A549 (cell line): ENCODE data around the gene KIF26A. TPM values are rescaled to one million over a fixed set of nuclear protein-coding genes. Genes with fewer than 3 reads are reported as not detected.

Source experiments
- ATAC-seq, 2 experiments: fragments of 200-7000 bp in 1 of 2; fragments of >200 bp in 1 of 2; cut with Nextera tagmentation in 1 of 2; cut with Tn5 transposase in 1 of 2; 3 replicates each; pipeline versions ENCODE4 v1.8.0 to v1.9.1; 2018 to 2020; ENCODE audit warnings: mild to moderate bottlenecking in 1 of 2, moderate library complexity in 1 of 2
- CTCF ChIA-PET: fragments of 300-600 bp; sonication (Branson Sonifier 250); formaldehyde crosslinking; extraction: SDS; loops from one replicate; lab custom pipeline; 2021; ENCODE audit warnings: antibody characterized with exemption, inconsistent platforms; lab: Yijun Ruan, JAX
- POLR2A ChIA-PET: fragments of 350-600 bp; formaldehyde crosslinking; extraction: SDS; loops from one replicate; lab custom pipeline; 2021; ENCODE audit warnings: antibody characterized with exemption, inconsistent platforms; lab: Yijun Ruan, JAX
- DNase-seq, 2 experiments: peaks; one replicate each; pipeline versions ENCODE4 v3.0.0 to v3.0.0-alpha.2; 2011 to 2016; ENCODE audit warnings: low read depth in 1 of 2, low spot score in 1 of 2
- FAIRE-seq: peaks from 2 replicates; lab custom pipeline; 2011; peaks lifted over from hg19 to GRCh38; lab: Jason Lieb, UNC
- H3K27ac ChIP-seq, 2 experiments: fragments of >200 bp; sonication (Bioruptor Twin); formaldehyde crosslinking; 3 replicates each; pipeline ENCODE4 v1.5.1; 2016 to 2017
- H3K4me1 ChIP-seq: fragments of >200 bp; sonication (Bioruptor Twin); formaldehyde crosslinking; 3 replicates; pipeline ENCODE4 v1.6.1; 2016
- H3K4me2 ChIP-seq: fragments of >200 bp; sonication (Bioruptor Twin); formaldehyde crosslinking; 3 replicates; pipeline ENCODE4 v1.6.1; 2016
- H3K4me3 ChIP-seq: fragments of >200 bp; sonication (Bioruptor Twin); formaldehyde crosslinking; 3 replicates; pipeline ENCODE4 v1.5.1; 2016
- H3K9me3 ChIP-seq: fragments of >200 bp; sonication (Bioruptor Twin); formaldehyde crosslinking; 3 replicates; pipeline ENCODE4 v1.6.1; 2016
- CEBPB ChIP-seq, 2 experiments: fragments of >200 bp in 1 of 2; sonication (Bioruptor Twin) in 1 of 2; formaldehyde crosslinking in 1 of 2; IDR thresholded peaks; 2 replicates each; pipeline ENCODE4 v1.6.1; 2012 to 2016
- CTCF ChIP-seq: fragments of >200 bp; sonication (Bioruptor Twin); formaldehyde crosslinking; IDR thresholded peaks from 3 replicates; pipeline ENCODE4 v1.5.1; 2016
- EHF ChIP-seq: fragments of 250-450 bp; sonication (Bioruptor Pico); IDR thresholded peaks from 2 replicates; pipeline ENCODE4 v1.5.0; 2020; ENCODE audit warnings: mild to moderate bottlenecking
- FOSB ChIP-seq: fragments of 250-450 bp; sonication (Bioruptor Pico); IDR thresholded peaks from 2 replicates; pipeline ENCODE4 v1.5.0; 2020; ENCODE audit warnings: mild to moderate bottlenecking, moderate library complexity
- HES2 ChIP-seq: fragments of >200 bp; sonication (Bioruptor Twin); formaldehyde crosslinking; IDR thresholded peaks from 2 replicates; pipeline ENCODE4 v1.6.1; 2016
- HEYL ChIP-seq: fragments of 250-450 bp; sonication (Bioruptor Pico); IDR thresholded peaks from 2 replicates; pipeline ENCODE4 v1.8.0; 2021; ENCODE audit warnings: mild to moderate bottlenecking, moderate library complexity
- HOXB13 ChIP-seq: fragments of 250-450 bp; sonication (Bioruptor Pico); IDR thresholded peaks from 2 replicates; pipeline ENCODE4 v1.5.0; 2020; ENCODE audit warnings: low read depth, mild to moderate bottlenecking, moderate library complexity
- MAZ ChIP-seq: fragments of 150-350 bp; IDR thresholded peaks from 2 replicates; pipeline ENCODE4 v1.6.1; 2014; ENCODE audit warnings: antibody characterized with exemption, low read depth, low read length, borderline replicate concordance
- NFE2L2 ChIP-seq: fragments of 150-350 bp; conservative IDR thresholded peaks from 2 replicates; pipeline ENCODE4 v1.6.1; 2014; ENCODE audit warnings: low read length
- NPAS2 ChIP-seq: fragments of 250-450 bp; sonication (Bioruptor Pico); IDR thresholded peaks from 2 replicates; pipeline ENCODE4 v1.8.0; 2022; ENCODE audit warnings: mild to moderate bottlenecking, moderate library complexity, borderline replicate concordance
- PHF8 ChIP-seq: fragments of 200-600 bp; sonication (generic); IDR thresholded peaks from 2 replicates; pipeline ENCODE4 v1.6.1; 2016; ENCODE audit warnings: low read depth, mild to moderate bottlenecking, antibody characterized with exemption, moderate library complexity, borderline replicate concordance
- RARB ChIP-seq: fragments of 250-450 bp; sonication (Bioruptor Pico); IDR thresholded peaks from 2 replicates; pipeline ENCODE4 v1.8.0; 2021; ENCODE audit warnings: mild to moderate bottlenecking, moderate library complexity
- RCOR1 ChIP-seq: fragments of 150-350 bp; IDR thresholded peaks from 2 replicates; pipeline ENCODE4 v1.6.1; 2014; ENCODE audit warnings: antibody characterized with exemption, low read length, low read depth
- USF2 ChIP-seq: fragments of 450-650 bp; IDR thresholded peaks from 2 replicates; pipeline ENCODE4 v1.6.1; 2014; ENCODE audit warnings: antibody characterized with exemption
- ZC3H11A ChIP-seq: fragments of 450-650 bp; IDR thresholded peaks from 2 replicates; pipeline ENCODE4 v1.6.1; 2014; ENCODE audit warnings: antibody characterized with exemption, mild to moderate bottlenecking
- ZFP36 ChIP-seq: fragments of 450-650 bp; IDR thresholded peaks from 2 replicates; pipeline ENCODE4 v1.6.1; 2014; ENCODE audit warnings: borderline replicate concordance; ENCODE audit not compliant: partially characterized antibody
- WGBS: methylation state at CpG from one replicate; pipeline ENCODE4 v1.1.6; 2017; ENCODE audit errors: missing lambda C conversion rate; 5-methylcytosine and 5-hydroxymethylcytosine counted together
- polyA plus RNA-seq, 4 experiments: library from polyadenylated mRNA; depleted of rRNA in 3 of 4; stranded (reverse); fragments of >200 nt; fragmentation: RNase III in 1 of 4; extraction: RNeasy Plus Mini Kit Qiagen cat#74134 plus additional on column Dnase treatment in 1 of 4; gene quantifications; 2 replicates in 3 of 4; 3 replicates in 1 of 4; pipeline ENCODE4 v1.2.3, GENCODE V29; 2011 to 2017
- TF ChIP-seq, protein P1 (sequence below): fragments of 200-600 bp; sonication (generic); IDR thresholded peaks from 2 replicates; pipeline ENCODE4 v1.6.1; 2016; ENCODE audit warnings: antibody characterized with exemption, mild to moderate bottlenecking, moderate library complexity
- TF ChIP-seq, protein P2 (sequence below): fragments of 250-450 bp; sonication (Bioruptor Pico); IDR thresholded peaks from 2 replicates; pipeline ENCODE4 v1.5.0; 2020; ENCODE audit warnings: low read depth, mild to moderate bottlenecking, moderate library complexity
- TF ChIP-seq, protein P3 (sequence below): fragments of 150-350 bp; IDR thresholded peaks from 2 replicates; pipeline ENCODE4 v1.6.1; 2014; ENCODE audit warnings: low read depth, mild to moderate bottlenecking, low read length

Gene KIF26A
- polyA plus RNA-seq, 2 of the 4 experiments (the other 2 are of a cell fraction), result 0.28 to 2.3 TPM

DNA sequence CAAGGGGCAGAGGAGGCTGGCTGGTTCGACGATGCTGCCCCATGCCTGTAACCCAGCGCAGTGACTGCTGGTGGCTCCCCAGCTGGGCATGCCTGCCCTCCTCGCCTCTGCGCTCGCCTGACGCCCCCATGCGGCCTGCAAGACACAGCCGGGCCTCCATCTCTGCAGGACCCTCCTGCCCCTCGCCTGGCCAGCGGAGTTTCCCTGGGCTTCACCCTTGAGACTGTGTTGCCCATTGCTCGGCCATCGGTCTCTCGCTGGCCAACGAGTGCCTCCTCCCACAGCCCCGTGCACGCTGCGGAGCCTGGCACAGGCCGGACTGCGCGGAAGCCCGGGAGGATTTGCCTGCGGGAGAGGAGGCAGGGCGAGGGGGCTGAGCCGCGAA is 35.3 kb upstream of the KIF26A start:
- TF ChIP-seq, protein P1, sequence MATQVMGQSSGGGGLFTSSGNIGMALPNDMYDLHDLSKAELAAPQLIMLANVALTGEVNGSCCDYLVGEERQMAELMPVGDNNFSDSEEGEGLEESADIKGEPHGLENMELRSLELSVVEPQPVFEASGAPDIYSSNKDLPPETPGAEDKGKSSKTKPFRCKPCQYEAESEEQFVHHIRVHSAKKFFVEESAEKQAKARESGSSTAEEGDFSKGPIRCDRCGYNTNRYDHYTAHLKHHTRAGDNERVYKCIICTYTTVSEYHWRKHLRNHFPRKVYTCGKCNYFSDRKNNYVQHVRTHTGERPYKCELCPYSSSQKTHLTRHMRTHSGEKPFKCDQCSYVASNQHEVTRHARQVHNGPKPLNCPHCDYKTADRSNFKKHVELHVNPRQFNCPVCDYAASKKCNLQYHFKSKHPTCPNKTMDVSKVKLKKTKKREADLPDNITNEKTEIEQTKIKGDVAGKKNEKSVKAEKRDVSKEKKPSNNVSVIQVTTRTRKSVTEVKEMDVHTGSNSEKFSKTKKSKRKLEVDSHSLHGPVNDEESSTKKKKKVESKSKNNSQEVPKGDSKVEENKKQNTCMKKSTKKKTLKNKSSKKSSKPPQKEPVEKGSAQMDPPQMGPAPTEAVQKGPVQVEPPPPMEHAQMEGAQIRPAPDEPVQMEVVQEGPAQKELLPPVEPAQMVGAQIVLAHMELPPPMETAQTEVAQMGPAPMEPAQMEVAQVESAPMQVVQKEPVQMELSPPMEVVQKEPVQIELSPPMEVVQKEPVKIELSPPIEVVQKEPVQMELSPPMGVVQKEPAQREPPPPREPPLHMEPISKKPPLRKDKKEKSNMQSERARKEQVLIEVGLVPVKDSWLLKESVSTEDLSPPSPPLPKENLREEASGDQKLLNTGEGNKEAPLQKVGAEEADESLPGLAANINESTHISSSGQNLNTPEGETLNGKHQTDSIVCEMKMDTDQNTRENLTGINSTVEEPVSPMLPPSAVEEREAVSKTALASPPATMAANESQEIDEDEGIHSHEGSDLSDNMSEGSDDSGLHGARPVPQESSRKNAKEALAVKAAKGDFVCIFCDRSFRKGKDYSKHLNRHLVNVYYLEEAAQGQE, result no peak
- TF ChIP-seq CEBPB (IDR thresholded peaks at IDR 0.05) (no peak), ZFP36 (no peak), PHF8 (no peak), HES2 (no peak), EHF (CRISPR knock-in tag) (no peak), HOXB13 (CRISPR knock-in tag) (no peak), CTCF (no peak), HEYL (no peak), MAZ (no peak), NFE2L2 (no peak), NPAS2 (CRISPR knock-in tag) (no peak), ZC3H11A (no peak), USF2 (no peak), RCOR1 (no peak), FOSB (no peak), RARB (CRISPR knock-in tag) (no peak)
- TF ChIP-seq, protein P2, sequence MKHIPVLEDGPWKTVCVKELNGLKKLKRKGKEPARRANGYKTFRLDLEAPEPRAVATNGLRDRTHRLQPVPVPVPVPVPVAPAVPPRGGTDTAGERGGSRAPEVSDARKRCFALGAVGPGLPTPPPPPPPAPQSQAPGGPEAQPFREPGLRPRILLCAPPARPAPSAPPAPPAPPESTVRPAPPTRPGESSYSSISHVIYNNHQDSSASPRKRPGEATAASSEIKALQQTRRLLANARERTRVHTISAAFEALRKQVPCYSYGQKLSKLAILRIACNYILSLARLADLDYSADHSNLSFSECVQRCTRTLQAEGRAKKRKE (CRISPR knock-in tag), result no peak
- TF ChIP-seq, protein P3, sequence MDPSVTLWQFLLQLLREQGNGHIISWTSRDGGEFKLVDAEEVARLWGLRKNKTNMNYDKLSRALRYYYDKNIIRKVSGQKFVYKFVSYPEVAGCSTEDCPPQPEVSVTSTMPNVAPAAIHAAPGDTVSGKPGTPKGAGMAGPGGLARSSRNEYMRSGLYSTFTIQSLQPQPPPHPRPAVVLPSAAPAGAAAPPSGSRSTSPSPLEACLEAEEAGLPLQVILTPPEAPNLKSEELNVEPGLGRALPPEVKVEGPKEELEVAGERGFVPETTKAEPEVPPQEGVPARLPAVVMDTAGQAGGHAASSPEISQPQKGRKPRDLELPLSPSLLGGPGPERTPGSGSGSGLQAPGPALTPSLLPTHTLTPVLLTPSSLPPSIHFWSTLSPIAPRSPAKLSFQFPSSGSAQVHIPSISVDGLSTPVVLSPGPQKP, result no peak

More for the DNA sequence above, 35.3 kb upstream of the KIF26A start:
- H3K4me1 ChIP-seq, result no peaks in the 10 kb centered on the region
- no peak overlapping the region for H3K4me2 ChIP-seq
- ChIA-PET CTCF (interaction anchor here (1.5 kb wide), 1 partner anchor 9 kb away, joined by 5 read pairs; no protein-coding TSS in a partner anchor), POLR2A (no interaction called here)
- FAIRE-seq (no peak), ATAC-seq (no peak; a peak in 2 of 6 replicates), DNase-seq (no peak)
- no peak overlapping the region for H3K27ac ChIP-seq
- no peaks in the 10 kb centered on the region for H3K9me3 ChIP-seq
- H3K4me3 ChIP-seq, result no peak overlapping the region
- 81% methylated on average over 14 of the region's 26 CpGs for WGBS
